ENCODE results near the gene RUNX3. TPM values are rescaled to one million over a fixed set of nuclear protein-coding genes. Genes with fewer than 3 reads are reported as not detected.

Gene RUNX3
- total RNA-seq, 1 donor from 2014 or later = 13.1 TPM

DNA sequence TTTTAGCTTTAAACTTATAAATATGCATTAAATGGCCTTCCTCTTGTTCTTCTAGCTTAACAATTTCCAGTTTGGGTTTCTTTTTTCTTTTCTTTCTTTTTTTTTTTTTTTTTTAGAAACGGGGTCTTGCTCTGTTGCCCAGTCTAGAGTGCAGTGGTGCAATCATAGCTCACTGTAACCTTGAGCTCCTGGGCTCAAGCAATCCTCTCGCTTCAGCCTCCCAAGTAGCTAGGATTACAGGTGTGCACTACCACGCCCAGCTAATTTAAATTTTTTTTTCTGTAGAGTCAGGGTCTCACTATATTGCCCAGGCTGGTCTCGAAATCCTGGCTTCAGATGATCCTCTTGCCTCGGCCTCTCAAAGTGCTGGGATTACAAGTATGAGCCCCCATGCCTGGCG lies 37.9 kb upstream of the RUNX3 start:
- no peak for DNase-seq
- no peak for ATAC-seq
- H3K4me3 ChIP-seq = no peak overlapping the region
- H3K36me3 ChIP-seq = no peaks in the 10 kb centered on the region
- no peaks in the 10 kb centered on the region for H3K27me3 ChIP-seq
- intact Hi-C loops (cut with DNase I) = no loop called here
- H3K4me1 ChIP-seq = peaks cover 6% of the 10 kb centered on the region
- no peak for TF ChIP-seq CTCF (IDR thresholded peaks at IDR 0.05)
- H3K27ac ChIP-seq = no peak overlapping the region
- no peaks in the 10 kb centered on the region for H3K9me3 ChIP-seq

- ATAC-seq (no peak), DNase-seq (no peak)
- H3K36me3 ChIP-seq = no peaks in the 10 kb centered on the region
- H3K9me3 ChIP-seq = no peaks in the 10 kb centered on the region
- intact Hi-C loops (cut with DNase I) = no loop called here
- no peak overlapping the region for H3K4me3 ChIP-seq
- no peak overlapping the region for H3K27ac ChIP-seq
- peaks cover 4% of the 10 kb centered on the region for H3K4me1 ChIP-seq
- no peaks in the 10 kb centered on the region for H3K27me3 ChIP-seq
- no peak for TF ChIP-seq CTCF (IDR thresholded peaks at IDR 0.05)
Observed at GRCh38 chr1:24967555-24967954, 37.5 kb upstream of the RUNX3 start.

DNA sequence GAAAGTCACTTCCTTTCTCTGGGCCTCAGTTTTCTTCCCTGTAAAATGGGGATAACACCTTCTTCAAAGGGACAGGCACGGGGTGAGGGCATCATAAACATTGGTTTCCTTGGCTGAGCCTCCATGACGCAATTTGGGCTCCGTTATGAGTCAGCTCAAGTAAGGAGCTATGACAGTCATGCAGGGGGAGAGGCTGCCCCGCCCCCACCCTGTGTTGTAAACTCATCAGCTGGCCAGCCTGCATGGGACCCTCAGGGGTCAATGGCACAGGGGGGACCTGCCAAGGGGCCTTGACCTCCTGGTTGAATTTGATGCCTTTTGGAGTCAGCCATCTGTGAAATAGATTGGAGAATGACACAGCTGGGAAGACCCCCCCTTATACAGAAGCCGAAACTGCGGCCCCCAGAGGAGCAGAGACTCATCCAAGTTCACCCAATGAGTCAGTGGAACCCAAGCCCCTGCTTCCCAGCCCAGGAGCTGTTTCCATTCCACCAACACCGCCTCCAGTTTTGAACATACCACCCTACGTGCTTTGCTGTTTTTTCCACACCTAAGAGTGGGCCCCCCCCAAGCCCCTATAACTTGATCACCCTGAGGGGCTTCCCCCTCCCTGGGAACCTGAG lies 36.8 kb upstream of the RUNX3 start:
- DNase-seq (no peak), ATAC-seq (no peak)
- H3K36me3 ChIP-seq = no peaks in the 10 kb centered on the region
- no peak overlapping the region for H3K4me3 ChIP-seq
- H3K4me1 ChIP-seq = no peaks in the 10 kb centered on the region
- TF ChIP-seq CTCF (IDR thresholded peaks at IDR 0.05) = no peak
- H3K9me3 ChIP-seq = no peaks in the 10 kb centered on the region
- intact Hi-C loops (cut with DNase I) = no loop called here
- H3K27me3 ChIP-seq = no peaks in the 10 kb centered on the region
- no peak overlapping the region for H3K27ac ChIP-seq

- no peaks in the 10 kb centered on the region for H3K27me3 ChIP-seq
- intact Hi-C loops (cut with DNase I) = no loop called here
- TF ChIP-seq CTCF (IDR thresholded peaks at IDR 0.05) = no peak
- H3K4me3 ChIP-seq = no peak overlapping the region
- H3K27ac ChIP-seq = no peak overlapping the region
- no peaks in the 10 kb centered on the region for H3K4me1 ChIP-seq
- no peaks in the 10 kb centered on the region for H3K36me3 ChIP-seq
- no peaks in the 10 kb centered on the region for H3K9me3 ChIP-seq
- DNase-seq (no peak), ATAC-seq (no peak)
Observed at GRCh38 chr1:24966121-24966723, 36.1 kb upstream of the RUNX3 start.

GRCh38 chr1:24965571-24965930 lies 35.5 kb upstream of the RUNX3 start:
- H3K9me3 ChIP-seq = no peaks in the 10 kb centered on the region
- H3K27me3 ChIP-seq = peaks cover 6% of the 10 kb centered on the region
- intact Hi-C loops (cut with DNase I) = no loop called here
- H3K36me3 ChIP-seq = no peaks in the 10 kb centered on the region
- ATAC-seq (no peak), DNase-seq (no peak)
- no peaks in the 10 kb centered on the region for H3K4me1 ChIP-seq
- no peak overlapping the region for H3K4me3 ChIP-seq
- peak overlapping the region; percentile 24 for H3K27ac ChIP-seq
- TF ChIP-seq CTCF (IDR thresholded peaks at IDR 0.05) = no peak

All from upper lobe of right lung (tissue), 1 donor.